Endothelial cell of hepatic sinusoid (primary cell): ENCODE data around the gene PPARD.
"Not testable (repeated sequence)": the region's sequence is repeated elsewhere in the genome, so short reads cannot be mapped to it uniquely, and the experiment has no call there.

ENCODE experiments used
- in situ Hi-C: cut with HindIII; loops from 2 replicates; pipeline ENCODE4 v1.10.0; 2017; ENCODE audit warnings: low sequenced_read_pairs

The PPARD gene

GRCh38 chr6:35312076-35312800, 30.1 kb upstream of the PPARD start:
- in situ Hi-C loops: no loop called here

- in situ Hi-C loops: no loop called here
Observed at GRCh38 chr6:35312807-35313206, 29.6 kb upstream of the PPARD start.

GRCh38 chr6:35317483-35318195, 24.7 kb upstream of the PPARD start:
- in situ Hi-C loops: no loop called here

- in situ Hi-C loops: no loop called here
Observed at GRCh38 chr6:35318196-35319171, 23.9 kb upstream of the PPARD start.

- in situ Hi-C loops: no loop called here
Observed at GRCh38 chr6:35319346-35320030, 22.9 kb upstream of the PPARD start.

- in situ Hi-C loops: no loop called here
Observed at GRCh38 chr6:35320031-35320410, 22.3 kb upstream of the PPARD start.

- in situ Hi-C loops: no loop called here
Observed at GRCh38 chr6:35321091-35321490, 21.3 kb upstream of the PPARD start.

GRCh38 chr6:35327349-35328027, 14.9 kb upstream of the PPARD start:
- in situ Hi-C loops: loop anchor here (5.0 kb wide), 1 partner anchor 50 kb away; no protein-coding TSS in a partner anchor

- in situ Hi-C loops: loop anchor here (5.0 kb wide), 1 partner anchor 51 kb away; no protein-coding TSS in a partner anchor
Observed at GRCh38 chr6:35328108-35328723, 14.1 kb upstream of the PPARD start.

- in situ Hi-C loops: loop anchor here (5.0 kb wide), 1 partner anchor 52 kb away; no protein-coding TSS in a partner anchor
Observed at GRCh38 chr6:35328965-35329364, 13.4 kb upstream of the PPARD start.

GRCh38 chr6:35330541-35331119, 11.7 kb upstream of the PPARD start:
- in situ Hi-C loops: no loop called here

GRCh38 chr6:35332074-35332887, 10.1 kb upstream of the PPARD start:
- in situ Hi-C loops: not testable (repeated sequence)

GRCh38 chr6:35341557-35341956, 801 bp upstream of the PPARD start:
- in situ Hi-C loops: loop anchor here (10.0 kb wide), 1 partner anchor 83 kb away; no protein-coding TSS in a partner anchor

- in situ Hi-C loops: loop anchor here (10.0 kb wide), 1 partner anchor 82 kb away; no protein-coding TSS in a partner anchor
Observed at GRCh38 chr6:35343092-35343834, 905 bp downstream of the PPARD start.

GRCh38 chr6:35343835-35344550, 1.6 kb downstream of the PPARD start:
- in situ Hi-C loops: loop anchor here (10.0 kb wide), 1 partner anchor 81 kb away; no protein-coding TSS in a partner anchor

GRCh38 chr6:35351422-35351821, 9.1 kb downstream of the PPARD start:
- in situ Hi-C loops: no loop called here

- in situ Hi-C loops: no loop called here
Observed at GRCh38 chr6:35352735-35353134, 10.4 kb downstream of the PPARD start.
